H1 (cell line): Measurements from ENCODE around the gene RNF128. TPM values are rescaled to one million over a fixed set of nuclear protein-coding genes. Genes with fewer than 3 reads are reported as not detected.

Experiments
- JUN ChIP-seq: IDR thresholded peaks from 2 replicates; pipeline ENCODE4 v1.6.1; 2011; ENCODE audit warnings: low read depth, mild to moderate bottlenecking, improper control_type of control experiment, low read length
- POLR2A ChIP-seq, 2 experiments: IDR thresholded peaks; 1 replicate in 1 of 2; 2 replicates in 1 of 2; pipeline ENCODE4 v1.6.1; 2011; ENCODE audit warnings: low read depth in 2 of 2, low read length in 2 of 2, mild to moderate bottlenecking in 2 of 2; ENCODE audit errors: control extremely low read depth in 1 of 2
- TBP ChIP-seq: IDR thresholded peaks from 2 replicates; pipeline ENCODE4 v1.6.1; 2011; ENCODE audit warnings: low read depth, low read length, improper control_type of control experiment
- polyA plus RNA-seq, 7 experiments: library from polyadenylated mRNA; depleted of rRNA in 3 of 7; stranded (reverse) in 5 of 7; unstranded in 2 of 7; fragments of >200 nt in 5 of 7; fragments of 200-250 nt in 2 of 7; gene quantifications; 1 replicate in 5 of 7; 2 replicates in 1 of 7; 4 replicates in 1 of 7; pipeline versions ENCODE4 v1.2.1 to v1.2.3, GENCODE V29; 2011 to 2013; ENCODE audit warnings: missing spikeins in 2 of 7, mixed read lengths in 2 of 7
- total RNA-seq: library from RNA; stranded (reverse); fragmentation: NEBNext Ultra II Directional; extraction: Animal tissue kit (Norgen Biotek cat#: 25700); gene quantifications from 2 replicates; pipeline ENCODE4 v1.2.1, GENCODE V29; 2021
- TF ChIP-seq, protein P1 (sequence below): fragments of 300-600 bp; sonication (generic); IDR thresholded peaks from 2 replicates; pipeline ENCODE4 v1.7.1; 2012; ENCODE audit warnings: low read length, moderate library complexity, mild to moderate bottlenecking, inconsistent platforms; ENCODE audit not compliant: insufficient replicate concordance

RNF128 gene
- total and polyA plus RNA-seq, 2 of the 8 experiments (the other 6 are each of a cell fraction or from before 2014, with no cell fraction given), result 0.74 to 2.0 TPM

- TF ChIP-seq, protein P1, sequence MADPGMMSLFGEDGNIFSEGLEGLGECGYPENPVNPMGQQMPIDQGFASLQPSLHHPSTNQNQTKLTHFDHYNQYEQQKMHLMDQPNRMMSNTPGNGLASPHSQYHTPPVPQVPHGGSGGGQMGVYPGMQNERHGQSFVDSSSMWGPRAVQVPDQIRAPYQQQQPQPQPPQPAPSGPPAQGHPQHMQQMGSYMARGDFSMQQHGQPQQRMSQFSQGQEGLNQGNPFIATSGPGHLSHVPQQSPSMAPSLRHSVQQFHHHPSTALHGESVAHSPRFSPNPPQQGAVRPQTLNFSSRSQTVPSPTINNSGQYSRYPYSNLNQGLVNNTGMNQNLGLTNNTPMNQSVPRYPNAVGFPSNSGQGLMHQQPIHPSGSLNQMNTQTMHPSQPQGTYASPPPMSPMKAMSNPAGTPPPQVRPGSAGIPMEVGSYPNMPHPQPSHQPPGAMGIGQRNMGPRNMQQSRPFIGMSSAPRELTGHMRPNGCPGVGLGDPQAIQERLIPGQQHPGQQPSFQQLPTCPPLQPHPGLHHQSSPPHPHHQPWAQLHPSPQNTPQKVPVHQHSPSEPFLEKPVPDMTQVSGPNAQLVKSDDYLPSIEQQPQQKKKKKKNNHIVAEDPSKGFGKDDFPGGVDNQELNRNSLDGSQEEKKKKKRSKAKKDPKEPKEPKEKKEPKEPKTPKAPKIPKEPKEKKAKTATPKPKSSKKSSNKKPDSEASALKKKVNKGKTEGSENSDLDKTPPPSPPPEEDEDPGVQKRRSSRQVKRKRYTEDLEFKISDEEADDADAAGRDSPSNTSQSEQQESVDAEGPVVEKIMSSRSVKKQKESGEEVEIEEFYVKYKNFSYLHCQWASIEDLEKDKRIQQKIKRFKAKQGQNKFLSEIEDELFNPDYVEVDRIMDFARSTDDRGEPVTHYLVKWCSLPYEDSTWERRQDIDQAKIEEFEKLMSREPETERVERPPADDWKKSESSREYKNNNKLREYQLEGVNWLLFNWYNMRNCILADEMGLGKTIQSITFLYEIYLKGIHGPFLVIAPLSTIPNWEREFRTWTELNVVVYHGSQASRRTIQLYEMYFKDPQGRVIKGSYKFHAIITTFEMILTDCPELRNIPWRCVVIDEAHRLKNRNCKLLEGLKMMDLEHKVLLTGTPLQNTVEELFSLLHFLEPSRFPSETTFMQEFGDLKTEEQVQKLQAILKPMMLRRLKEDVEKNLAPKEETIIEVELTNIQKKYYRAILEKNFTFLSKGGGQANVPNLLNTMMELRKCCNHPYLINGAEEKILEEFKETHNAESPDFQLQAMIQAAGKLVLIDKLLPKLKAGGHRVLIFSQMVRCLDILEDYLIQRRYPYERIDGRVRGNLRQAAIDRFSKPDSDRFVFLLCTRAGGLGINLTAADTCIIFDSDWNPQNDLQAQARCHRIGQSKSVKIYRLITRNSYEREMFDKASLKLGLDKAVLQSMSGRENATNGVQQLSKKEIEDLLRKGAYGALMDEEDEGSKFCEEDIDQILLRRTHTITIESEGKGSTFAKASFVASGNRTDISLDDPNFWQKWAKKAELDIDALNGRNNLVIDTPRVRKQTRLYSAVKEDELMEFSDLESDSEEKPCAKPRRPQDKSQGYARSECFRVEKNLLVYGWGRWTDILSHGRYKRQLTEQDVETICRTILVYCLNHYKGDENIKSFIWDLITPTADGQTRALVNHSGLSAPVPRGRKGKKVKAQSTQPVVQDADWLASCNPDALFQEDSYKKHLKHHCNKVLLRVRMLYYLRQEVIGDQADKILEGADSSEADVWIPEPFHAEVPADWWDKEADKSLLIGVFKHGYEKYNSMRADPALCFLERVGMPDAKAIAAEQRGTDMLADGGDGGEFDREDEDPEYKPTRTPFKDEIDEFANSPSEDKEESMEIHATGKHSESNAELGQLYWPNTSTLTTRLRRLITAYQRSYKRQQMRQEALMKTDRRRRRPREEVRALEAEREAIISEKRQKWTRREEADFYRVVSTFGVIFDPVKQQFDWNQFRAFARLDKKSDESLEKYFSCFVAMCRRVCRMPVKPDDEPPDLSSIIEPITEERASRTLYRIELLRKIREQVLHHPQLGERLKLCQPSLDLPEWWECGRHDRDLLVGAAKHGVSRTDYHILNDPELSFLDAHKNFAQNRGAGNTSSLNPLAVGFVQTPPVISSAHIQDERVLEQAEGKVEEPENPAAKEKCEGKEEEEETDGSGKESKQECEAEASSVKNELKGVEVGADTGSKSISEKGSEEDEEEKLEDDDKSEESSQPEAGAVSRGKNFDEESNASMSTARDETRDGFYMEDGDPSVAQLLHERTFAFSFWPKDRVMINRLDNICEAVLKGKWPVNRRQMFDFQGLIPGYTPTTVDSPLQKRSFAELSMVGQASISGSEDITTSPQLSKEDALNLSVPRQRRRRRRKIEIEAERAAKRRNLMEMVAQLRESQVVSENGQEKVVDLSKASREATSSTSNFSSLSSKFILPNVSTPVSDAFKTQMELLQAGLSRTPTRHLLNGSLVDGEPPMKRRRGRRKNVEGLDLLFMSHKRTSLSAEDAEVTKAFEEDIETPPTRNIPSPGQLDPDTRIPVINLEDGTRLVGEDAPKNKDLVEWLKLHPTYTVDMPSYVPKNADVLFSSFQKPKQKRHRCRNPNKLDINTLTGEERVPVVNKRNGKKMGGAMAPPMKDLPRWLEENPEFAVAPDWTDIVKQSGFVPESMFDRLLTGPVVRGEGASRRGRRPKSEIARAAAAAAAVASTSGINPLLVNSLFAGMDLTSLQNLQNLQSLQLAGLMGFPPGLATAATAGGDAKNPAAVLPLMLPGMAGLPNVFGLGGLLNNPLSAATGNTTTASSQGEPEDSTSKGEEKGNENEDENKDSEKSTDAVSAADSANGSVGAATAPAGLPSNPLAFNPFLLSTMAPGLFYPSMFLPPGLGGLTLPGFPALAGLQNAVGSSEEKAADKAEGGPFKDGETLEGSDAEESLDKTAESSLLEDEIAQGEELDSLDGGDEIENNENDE, result no peak
- TF ChIP-seq JUN (no peak), POLR2A (IDR thresholded peaks at IDR 0.05; ENCODE audit: control extremely low read depth in 1 of 2, low read depth in 2 of 2, low read length in 2 of 2) (peak in 1 of 2 experiments; percentile 20; a peak in 1 of 3 replicates), TBP (peak; percentile 27; the same call in 1 of the 2 replicates)
Observed at GRCh38 chrX:106802388-106803275, 76.1 kb downstream of the RNF128 start, which contains the start of gene TBC1D8B (continued).
